Measurements from ENCODE around the gene ADRB2.
A peak's percentile ranks its signal among the peaks of the same experiment; 100 is the strongest.
"Not testable (repeated sequence)": the region's sequence is repeated elsewhere in the genome, so short reads cannot be mapped to it uniquely, and the experiment has no call there.

ADRB2 gene

DNA sequence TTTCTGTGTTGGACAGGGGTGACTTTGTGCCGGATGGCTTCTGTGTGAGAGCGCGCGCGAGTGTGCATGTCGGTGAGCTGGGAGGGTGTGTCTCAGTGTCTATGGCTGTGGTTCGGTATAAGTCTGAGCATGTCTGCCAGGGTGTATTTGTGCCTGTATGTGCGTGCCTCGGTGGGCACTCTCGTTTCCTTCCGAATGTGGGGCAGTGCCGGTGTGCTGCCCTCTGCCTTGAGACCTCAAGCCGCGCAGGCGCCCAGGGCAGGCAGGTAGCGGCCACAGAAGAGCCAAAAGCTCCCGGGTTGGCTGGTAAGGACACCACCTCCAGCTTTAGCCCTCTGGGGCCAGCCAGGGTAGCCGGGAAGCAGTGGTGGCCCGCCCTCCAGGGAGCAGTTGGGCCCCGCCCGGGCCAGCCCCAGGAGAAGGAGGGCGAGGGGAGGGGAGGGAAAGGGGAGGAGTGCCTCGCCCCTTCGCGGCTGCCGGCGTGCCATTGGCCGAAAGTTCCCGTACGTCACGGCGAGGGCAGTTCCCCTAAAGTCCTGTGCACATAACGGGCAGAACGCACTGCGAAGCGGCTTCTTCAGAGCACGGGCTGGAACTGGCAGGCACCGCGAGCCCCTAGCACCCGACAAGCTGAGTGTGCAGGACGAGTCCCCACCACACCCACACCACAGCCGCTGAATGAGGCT, at the start of gene ADRB2:
Gene ADRB2 (plus strand): TSS at position 559 of the 686 bp plus-strand sequence. CDS start 221 bp downstream, outside the sequence.
- DNase-seq (ENCODE audit: low spot score), result peak; percentile 92

DNA sequence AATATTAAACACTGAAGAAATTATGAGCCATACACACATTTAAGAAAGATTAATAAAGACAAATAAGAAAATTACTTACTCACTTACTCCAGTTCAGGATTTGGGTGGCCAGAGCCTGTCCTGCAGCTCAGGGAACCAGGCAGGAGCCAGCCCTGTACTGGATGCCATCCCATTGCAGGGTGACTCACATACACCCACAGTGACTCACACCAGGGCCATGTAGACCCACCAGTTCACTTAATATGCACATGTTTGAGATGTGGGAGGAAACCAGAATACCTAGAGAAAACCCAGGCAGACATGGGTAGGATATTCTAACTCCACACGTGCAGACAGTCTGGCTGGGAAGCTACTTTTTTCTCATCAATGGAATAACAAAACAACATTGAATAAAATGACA, 49.6 kb upstream of the ADRB2 start:
- no peak for DNase-seq (ENCODE audit: low spot score)

DNA sequence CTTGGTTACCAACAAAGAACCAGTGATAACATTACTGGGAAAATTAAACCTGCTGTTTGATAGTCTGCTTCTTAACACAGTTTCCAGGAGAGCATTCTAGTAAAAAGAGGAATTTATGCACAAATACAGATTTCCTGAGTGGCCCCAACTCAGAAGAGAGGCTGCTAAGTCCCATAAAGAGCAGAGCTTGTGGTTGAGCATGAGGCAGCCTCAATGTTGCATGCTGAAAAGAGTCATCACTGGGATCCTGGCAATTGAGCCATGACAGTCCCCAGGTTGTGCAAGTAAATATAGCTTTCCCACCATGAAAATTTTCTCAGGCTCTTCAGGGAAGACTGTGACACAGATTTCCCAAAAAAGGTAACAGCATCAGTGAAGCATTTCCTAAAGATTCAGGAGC, 47.5 kb upstream of the ADRB2 start:
- DNase-seq (ENCODE audit: low spot score), result no peak

DNA sequence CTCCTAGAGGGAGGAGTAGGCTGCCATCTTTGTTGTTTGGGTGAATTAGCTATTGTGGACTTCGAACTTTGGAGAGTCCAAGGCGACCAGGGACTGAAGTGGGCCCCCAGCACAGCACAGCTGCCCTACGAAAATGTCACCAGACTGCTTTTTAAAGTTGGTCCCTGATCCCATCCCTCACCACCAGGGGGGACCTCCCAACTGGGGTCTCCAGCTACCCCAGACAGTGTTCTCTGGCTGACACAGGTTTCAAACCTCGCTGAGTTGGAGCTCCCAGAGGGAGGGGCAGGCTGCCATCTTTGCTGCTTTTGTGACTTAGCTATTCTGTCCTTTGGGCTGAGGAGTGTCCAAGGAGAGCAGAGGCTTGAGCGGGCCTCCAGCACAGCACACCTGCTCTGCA, 45.7 kb upstream of the ADRB2 start:
- no peak for DNase-seq (ENCODE audit: low spot score)

DNA sequence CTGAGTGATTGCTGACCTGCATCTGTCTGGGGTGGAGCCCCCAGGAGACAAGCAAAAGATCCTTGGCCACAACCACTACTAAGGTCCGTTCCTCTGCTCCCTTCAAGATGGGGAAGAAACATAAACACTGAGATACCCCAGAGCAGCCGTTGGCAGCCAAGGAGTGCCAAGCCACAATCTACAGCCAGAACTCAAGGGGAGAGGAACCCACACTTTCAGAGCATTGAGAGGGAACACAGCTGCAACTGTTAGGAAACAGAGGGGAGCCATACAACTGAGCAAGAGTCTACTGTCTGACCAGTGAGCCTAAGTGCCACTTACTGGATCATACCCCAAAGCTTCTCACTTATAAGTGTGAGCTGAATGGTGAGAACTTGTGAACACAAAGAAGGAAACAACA, 44.6 kb upstream of the ADRB2 start:
- DNase-seq (ENCODE audit: low spot score), result no peak

DNA sequence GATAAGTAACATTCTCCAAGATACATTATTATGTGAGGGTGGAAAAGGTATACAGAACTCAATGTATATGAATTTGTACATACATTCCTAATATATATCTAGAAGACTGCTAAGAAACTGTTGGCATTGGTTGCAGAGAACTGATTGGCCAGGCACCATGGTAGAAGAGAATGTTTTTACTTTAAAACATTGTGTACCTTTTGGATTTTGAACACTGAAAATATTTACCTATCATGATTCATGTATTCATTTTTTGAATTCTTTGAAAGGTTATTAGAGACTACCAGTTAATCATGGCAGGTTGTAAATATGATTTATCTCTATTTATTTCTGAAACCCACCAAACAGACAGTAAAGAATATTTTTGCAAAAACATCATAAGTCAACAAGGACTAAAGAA, 41.2 kb upstream of the ADRB2 start:
- DNase-seq (ENCODE audit: low spot score), result no peak

DNA sequence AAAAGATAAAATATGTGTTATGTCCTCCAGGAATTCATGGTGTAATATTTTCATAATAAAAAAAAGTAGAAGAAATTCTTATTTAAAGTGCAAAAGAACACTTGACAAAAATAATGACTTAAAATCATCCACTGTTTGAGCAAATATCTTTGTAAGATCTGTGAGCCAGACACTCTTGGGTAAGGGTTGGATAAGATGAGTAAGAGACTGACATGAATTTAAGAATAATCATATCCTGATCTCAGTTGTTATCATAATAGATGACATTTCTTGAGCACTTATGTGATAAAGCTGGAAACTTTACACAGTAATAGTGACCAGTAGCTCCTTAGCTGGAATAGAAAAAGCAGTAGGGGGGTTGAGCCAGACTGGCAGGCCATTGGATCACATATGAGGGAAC, 40.0 kb upstream of the ADRB2 start:
- DNase-seq (ENCODE audit: low spot score), result no peak

DNA sequence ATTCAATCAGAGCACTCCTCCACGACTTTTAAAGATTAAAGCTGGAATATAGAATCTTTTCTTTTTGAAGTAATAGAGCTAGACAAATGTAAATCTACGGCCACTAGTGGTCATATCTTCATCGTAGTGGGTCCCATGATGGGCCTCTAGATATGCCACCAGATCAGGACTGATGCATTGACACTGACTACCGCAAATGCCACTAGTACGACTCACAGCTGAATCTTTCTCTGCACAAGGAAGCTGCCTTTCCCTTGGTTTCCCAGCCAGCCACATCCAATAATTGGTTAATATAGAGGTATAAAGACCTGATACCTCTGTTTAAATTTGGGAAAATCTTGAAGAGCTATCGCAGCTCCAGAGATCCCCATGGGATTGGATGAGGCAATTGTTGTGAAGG, 37.8 kb upstream of the ADRB2 start:
- DNase-seq (ENCODE audit: low spot score), result no peak

DNA sequence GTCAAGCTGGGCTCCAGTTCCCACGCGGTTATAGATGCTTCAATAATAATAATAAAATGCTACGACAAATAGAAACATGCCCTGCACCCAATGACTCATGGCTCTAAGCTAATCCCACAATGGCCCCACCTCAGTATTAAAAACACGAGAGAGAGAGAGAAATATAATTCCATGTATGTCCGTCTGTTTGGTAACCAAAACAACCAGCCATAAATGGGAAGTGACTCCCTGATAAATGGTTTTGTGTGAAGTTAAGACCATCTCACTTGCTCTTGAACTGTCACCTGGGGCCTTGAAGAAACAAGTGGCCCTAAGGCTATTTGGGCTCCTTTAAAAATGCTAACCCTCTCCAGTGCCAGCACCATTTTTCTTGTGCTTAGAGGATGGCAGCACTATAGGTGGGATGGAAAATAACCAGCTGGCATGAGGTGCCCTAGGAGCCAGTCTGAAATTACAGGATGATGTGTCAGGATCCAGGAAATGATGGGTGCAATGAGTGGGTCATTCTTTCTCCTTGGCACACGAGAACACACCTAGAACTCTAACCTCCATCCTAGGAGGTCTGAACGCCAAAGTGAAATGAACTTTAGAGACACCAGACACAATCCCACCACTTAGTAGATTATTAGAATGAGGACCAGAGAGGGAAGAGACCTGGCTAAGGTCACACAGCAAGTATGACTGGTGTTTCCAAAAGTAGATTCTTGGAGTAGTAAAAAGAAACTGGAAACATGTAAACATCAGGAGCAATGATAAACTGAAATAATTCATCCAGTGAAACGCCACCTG, 35.7 kb upstream of the ADRB2 start:
- no peak for DNase-seq (ENCODE audit: low spot score)

DNA sequence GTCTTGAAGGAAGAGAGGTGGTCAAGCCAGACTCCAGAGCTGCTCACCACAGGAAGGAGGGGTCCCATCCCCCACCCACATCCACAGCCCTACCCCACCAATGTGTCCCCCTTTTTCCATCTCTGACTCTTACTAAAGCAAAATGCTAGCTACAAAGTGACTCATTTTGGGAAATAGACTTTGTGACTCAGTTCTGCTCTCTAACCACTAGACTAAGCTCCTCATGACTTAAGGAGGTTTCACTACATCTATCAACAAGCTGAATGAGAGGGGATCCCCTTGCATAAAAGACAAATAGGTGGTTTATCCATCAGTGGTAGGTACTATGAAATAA, 35.1 kb upstream of the ADRB2 start:
- DNase-seq (ENCODE audit: low spot score), result no peak

DNA sequence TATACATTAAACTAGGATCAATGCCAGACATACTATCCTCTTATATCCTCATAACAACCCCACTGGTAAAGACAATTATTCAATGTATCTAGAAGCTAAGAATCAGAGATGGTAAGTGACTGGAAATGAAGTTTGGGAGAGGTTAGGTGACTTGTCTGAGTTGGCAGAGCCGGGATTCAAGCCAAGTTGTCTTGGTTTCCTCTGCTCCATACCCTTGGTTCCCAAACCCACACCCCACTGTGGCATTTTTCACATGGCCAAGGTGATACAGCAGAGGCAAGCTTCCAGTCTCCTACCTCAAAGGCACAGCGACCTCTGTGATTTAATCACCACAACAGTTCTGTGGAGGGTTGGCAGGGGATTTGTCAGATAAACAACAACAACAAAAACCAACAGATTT, 34.7 kb upstream of the ADRB2 start:
- no peak for DNase-seq (ENCODE audit: low spot score)

DNA sequence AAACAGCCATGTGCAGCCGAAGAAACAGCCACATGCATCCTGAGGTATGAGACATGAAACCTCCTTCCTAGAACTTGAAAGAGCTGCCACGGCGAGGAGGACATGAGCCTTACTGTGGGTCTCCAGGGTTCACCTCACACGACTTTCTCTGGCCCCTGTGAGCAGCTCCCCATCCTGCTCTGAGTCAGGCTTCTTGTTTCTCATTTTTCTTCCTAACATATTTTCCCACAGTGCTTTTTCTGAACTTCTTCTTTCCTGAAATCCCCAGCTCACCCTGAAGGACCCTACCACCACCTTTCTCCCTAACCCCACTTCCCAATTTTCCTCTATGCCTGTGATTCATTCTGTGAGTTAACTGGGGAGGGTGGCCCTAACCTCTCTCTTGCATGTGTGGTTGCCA, 33.7 kb upstream of the ADRB2 start:
- DNase-seq (ENCODE audit: low spot score), result no peak

DNA sequence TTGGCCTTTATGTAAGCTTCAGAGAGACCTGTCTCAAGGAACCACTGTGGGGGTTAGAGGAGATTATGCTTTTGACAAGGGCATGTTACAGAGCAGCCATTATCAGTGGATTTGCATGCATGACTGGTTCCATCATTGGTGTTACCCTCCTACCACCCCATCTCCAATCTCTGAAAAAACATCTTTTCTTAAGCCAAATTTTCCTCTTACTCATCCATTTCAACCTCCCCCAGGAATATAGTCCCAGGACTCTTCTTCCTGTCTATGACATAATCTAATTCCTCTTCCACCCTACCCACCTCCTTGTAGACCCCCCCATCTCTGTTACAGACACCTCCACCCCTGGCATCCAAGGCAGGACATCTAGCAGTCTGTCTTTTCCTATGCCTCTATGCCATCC, 33.1 kb upstream of the ADRB2 start:
- DNase-seq (ENCODE audit: low spot score), result no peak

DNA sequence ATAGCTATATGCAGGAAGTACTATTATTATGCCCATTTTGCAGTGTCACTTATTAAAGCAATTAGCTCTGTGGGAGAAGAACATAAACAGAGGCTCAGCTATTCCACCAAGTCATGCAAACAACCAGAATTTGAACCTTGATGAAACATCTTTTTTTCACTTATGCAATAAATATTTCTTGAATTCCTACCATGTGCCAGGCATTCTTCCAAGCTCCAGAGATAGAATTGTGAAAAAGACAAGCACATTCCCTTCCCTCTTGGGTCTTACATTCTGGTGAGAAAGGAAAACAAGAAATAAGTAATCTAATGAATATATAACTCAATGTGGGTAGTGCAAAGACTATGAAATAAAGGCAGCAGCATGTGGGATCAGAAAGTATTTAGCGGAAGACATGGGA, 32.1 kb upstream of the ADRB2 start:
- DNase-seq (ENCODE audit: low spot score), result no peak

DNA sequence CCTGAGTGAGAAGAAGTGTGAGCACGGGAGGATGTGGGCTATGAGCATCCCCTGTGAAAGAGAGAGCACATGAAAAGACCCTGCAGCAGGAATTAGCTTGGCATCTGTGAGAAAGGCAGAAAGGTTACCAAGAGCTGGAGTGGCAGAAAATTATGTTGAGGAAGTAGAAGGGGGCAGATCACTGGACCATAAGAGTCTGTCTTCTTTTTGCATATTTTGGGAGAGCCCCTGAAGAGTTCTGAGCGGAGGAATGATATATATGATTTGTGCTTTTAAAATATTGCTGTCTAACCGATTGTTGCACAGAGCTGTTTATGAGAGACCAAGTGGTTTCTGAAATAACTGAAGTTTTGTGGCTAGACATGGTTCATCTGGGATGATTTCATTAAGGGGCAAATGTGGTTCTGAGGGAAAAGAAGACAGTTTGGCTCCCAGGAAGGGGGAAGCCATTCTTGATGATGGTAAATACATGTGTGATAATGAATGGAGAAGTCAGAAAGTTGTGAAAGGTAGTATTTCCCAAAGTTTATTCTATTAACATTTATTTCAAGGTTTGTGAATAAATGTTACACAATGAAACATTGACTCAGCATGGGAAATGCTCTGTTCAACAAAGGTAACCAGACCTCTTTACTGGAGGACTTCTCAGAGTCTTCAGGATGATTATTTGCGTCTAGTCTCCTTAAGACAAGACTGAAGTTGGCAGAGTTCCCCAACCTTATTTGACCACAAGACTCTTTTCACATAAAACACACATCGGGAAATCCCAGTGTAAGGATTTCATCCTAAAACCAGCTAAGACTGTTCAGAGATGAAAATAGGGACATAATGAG, 31.5 kb upstream of the ADRB2 start:
- no peak for DNase-seq (ENCODE audit: low spot score)

DNA sequence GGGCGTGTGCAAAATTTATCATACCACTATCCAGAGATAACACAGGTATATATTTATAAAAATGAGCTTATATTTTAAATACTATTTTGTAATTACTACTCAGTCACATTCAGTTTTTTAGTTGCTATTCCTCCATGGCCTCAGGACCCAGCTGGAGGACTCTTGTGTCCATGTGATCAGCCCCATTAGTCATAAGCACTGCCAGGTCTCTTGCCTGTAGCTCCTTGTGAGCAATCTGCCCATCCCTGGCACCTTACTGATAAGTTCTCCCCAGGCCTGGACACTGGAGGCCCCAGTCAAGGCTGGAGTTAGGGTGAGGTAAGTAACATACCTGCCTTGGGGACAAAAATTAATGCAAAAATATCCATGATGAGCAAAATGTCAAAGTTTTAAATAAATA, 29.5 kb upstream of the ADRB2 start:
- DNase-seq (ENCODE audit: low spot score), result no peak

DNA sequence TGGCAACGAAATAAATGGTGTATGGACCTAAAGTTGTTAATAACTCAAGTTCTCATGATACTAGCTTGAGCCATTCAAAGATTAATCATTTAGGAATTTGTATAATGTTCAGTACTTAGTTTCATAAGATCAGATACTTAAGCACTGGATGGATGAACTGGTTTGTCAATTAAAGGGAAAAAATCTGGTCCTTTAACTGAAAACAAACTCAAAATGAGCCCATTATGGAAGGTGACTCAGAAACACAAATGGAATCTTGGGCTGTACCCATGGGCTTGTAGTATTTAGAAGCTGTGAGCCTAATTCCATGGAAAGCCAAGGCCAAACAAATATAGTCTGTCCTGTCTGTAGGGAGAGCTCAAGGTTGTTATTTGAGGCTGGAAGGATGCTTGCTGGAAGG, 27.6 kb upstream of the ADRB2 start:
- DNase-seq (ENCODE audit: low spot score), result no peak

DNA sequence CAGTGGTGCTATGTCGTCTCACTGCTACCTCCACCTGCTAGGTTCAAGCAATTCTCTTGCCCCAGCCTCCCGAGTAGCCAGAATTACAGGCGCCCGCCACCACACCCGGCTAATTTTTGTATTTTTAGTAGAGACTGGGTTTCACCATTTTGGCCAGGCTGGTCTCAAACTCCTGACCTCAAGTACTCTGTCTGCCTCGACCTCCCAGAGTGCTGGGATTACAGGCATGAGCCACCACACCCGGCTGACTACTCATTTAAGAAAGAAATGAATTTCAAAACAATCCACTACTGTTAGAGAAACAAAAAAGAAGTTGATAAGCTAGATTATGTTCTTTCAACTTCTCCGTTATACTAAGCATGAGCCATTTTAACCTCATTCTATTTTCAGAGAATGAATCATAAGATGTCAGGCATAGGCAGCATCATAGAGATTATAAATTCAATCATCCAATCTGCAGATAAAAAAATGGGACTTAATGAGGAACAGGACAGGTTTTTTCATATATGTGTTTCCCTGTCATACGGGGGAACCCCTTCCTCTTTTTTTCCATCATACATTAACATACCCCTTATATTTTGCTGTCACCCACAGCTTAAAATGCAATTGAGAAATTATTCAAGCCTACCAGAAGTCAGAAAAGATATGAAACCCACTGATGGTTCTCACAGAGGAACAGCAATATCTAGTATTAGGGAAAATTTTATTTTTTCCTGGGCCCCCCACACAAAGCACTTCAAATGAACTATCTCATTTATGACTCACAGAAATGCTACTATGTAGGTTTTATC, 26.5 kb upstream of the ADRB2 start:
- no peak for DNase-seq (ENCODE audit: low spot score)

DNA sequence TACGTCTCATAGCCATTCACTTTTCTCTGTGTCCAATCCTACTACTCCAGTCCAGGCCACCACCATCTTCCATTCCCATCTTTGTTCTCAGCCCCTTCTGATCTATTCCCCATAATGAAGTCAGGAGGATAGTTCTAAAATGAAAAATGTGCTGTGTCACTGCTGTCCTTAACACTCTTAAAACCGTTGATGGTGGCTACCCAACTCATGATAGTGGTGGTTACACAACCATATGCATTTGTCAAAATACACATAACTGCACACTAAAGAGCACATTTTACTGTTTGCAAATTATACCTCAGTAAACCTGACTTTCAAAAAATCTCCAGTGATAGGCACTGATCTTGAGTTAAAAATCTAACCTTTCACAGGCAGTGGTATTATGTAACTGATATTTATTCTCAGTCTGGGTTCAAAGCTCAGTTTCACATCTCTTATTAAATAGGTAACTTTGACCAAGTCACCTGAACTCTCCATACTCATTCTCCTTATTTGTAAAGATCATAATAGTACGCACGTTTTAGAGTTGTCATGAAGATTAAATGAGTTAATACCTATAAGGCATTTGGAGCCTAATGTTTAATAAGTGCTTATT, 24.6 kb upstream of the ADRB2 start:
- DNase-seq (ENCODE audit: low spot score), result no peak

DNA sequence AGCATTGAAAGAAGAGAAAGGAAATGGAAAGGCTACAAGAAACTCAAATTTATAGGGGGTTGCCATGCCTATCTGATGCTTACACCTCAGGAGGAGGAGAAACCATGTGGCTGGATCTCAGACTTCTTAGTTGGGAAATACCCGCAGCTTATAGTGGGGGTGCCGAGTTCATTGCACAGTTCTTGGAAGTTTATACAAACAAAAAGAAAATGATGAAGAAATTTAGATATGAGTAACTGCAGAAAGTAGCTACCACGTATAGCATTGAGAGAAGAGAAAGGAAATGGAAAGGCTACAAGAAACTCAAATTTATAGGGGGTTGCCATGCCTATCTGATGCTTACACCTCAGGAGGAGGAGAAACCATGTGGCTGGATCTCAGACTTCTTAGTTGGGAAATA, 23.0 kb upstream of the ADRB2 start:
- not testable (repeated sequence) for DNase-seq (ENCODE audit: low spot score)

DNA sequence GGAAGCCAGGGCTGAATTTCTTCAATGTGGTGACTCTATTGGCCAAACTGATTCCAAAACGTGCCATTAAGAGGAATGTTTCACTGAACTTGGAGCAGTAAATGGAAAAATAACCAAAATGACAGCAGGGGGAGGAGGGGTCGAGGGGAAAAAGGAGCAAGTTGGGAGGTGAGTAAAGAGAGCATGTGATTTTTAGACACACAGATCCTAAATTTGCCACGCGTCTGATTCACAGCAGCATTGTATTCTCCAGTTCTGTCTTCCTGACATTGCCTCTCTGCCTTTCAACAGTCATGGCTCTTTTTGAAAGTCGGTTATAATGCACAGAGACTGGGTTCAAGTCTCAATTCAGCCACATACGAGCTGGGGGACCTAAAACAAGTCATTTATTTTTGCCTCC, 22.0 kb upstream of the ADRB2 start:
- DNase-seq (ENCODE audit: low spot score), result no peak
